HG02870 (cell line): ENCODE data around the gene DOHH.

Source experiments
- ATAC-seq: cut with Tn5 transposase; IDR thresholded peaks from one replicate; pipeline ENCODE4 v1.9.1; 2021; ENCODE audit warnings: mild to moderate bottlenecking, moderate library complexity; ENCODE audit not compliant: unreplicated experiment

Gene DOHH

GRCh38 chr19:3443840-3444694 lies 56.4 kb downstream of the DOHH start:
- no peak for ATAC-seq

- no peak for ATAC-seq
These were observed 57.9 kb downstream of the DOHH start for GRCh38 chr19:3442487-3443071.

- no peak for ATAC-seq
These were observed 58.5 kb downstream of the DOHH start for GRCh38 chr19:3441986-3442329.

GRCh38 chr19:3441089-3441985 lies 59.1 kb downstream of the DOHH start:
- ATAC-seq: no peak
